ENCODE measurements around the gene PTK7.

- no peak for TF ChIP-seq CTCF (conservative IDR thresholded peaks at IDR 0.05; ENCODE audit: low read depth, low read length)
- no peak for TF ChIP-seq EZH2 (IDR thresholded peaks at IDR 0.05; ENCODE audit: low read length, unreplicated experiment)
These were observed 47.0 kb upstream of the PTK7 start for GRCh38 chr6:43029120-43029519.
